Forelimb muscle (tissue), 1 donor: ENCODE data around the gene THSD4. TPM values are rescaled to one million over a fixed set of nuclear protein-coding genes. Genes with fewer than 3 reads are reported as not detected.
"Not testable (repeated sequence)": the region's sequence is repeated elsewhere in the genome, so short reads cannot be mapped to it uniquely, and the experiment has no call there.

Source experiments
- DNase-seq: peaks from one replicate; pipeline ENCODE4 v3.0.0-alpha.2; 2013; ENCODE audit warnings: low read depth
- polyA plus RNA-seq: library from polyadenylated mRNA; unstranded; fragments of 120-200 nt; gene quantifications from one replicate; pipeline ENCODE4 v1.2.1, GENCODE V29; 2013; ENCODE audit not compliant: insufficient read length

The THSD4 gene
- polyA plus RNA-seq, 1 donor: 21.8 TPM

DNA sequence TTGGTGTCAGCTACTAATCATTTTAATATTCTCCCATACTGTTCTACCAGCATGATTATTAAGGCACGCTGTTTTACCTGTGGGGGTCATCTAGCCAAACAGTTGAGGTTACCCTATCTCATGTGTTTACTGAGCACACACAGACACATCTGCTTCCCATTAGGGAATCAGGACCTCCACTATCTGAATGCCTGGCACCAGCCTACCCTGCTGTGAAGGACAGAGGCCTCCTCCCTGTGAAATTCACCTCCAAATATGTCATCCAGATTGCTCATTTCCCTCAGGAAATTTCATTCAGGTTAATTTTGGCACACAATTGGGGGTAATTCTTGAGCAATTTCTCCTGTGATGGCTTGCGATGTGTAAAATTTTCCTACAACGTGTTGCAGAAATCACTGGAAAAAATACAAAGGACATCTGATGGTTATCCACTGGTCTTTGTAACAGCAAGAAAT is 539.5 kb downstream of the THSD4 start:
- peak; percentile 69 for DNase-seq

DNA sequence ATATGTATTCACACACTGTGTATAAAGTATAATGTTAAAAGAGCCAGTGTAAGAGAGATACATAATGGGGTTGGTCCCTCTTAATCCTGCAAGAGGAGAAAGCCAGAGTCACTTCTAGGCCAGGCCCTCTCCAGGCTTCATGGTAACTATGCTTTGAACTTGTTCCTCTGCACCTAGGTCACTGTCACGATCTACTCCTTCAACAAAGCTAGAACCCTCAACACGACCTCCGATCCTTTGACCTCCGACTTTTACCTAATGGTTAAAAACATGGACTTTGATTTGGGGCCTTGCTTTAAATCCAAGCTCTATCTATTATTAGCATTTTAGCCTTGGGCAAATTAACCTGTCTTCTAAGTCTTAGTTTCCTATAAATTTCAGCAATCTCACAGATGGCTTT is 541.2 kb downstream of the THSD4 start:
- DNase-seq: no peak

GRCh38 chr15:71657141-71657540 is 541.9 kb downstream of the THSD4 start:
- no peak for DNase-seq

DNA sequence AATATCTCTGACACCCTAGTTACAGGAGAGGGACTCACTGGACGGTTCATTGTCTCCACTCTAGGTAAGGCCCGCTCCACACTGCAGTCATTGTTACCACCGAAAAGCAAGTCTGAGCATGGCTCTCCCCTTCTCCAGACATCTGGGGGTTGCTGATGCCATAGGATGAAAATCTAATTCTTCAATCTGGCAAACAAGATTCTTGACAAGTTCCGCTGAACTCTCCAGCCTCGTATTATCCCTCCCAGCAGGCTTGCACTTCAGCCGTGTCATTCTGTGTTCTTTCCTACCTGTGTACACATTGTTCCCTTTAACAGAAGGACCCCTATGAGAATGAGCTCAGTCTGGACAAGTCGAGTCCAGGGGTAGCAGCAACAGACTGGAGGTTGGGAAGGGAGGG is 542.8 kb downstream of the THSD4 start:
- no peak for DNase-seq

DNA sequence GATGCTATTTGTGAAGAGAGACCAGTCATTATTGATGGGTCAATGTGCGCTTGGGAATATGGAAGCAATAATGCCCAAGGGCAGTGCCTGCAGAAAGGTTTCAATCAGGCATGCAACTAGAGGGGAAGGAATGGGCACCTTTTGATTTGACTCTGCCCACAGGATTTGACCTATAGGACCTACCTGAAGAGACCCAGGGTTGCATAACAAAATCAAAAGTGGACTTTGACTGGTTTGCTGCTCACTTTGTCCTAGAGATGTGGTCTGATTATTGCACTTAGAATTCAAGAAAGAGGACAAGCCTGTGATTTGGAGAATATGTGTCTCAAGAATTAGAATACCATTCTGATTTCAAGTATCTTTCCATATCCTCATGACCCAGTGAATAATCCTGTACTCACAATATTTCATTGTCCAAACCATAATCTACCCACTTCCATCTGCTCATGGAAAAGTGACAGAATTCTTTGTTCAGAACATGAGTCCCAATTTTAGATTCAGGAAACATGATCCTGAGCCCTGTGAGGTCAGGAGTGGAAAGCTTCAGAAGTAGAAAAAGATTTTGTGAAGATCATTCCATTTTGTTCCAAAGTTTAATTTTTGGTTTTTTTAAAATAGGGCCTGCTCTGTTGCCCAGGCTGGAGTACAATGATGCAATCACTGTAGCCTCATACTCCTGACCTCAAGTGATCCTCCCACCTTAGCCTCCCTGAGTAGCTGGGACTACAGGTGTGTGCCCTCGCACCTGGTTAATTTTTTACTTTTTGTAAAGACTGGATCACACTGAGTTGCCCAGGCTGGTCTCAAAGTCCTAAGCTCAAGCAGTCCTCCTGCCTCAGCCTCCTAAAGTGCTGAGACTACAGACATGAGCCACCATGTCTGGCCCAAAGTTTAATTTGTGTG is 543.8 kb downstream of the THSD4 start:
- DNase-seq: no peak

DNA sequence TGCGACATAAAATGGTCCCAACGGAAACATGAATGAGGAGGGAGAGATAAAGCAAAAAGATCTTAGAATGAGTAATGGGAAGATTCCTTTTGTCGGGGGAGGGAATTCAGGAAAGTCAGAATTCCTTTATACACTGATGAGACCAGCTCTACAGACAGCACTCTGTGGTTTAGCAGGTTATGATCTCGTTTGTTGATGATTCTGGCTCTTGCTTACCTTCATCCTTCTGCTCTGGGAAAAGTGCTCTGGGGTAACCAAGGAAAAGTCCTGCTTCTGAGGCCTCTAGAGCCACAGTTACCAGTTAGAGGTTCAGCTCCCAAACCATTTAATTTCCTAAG is 544.4 kb downstream of the THSD4 start:
- DNase-seq: no peak

GRCh38 chr15:71660501-71660900 is 545.2 kb downstream of the THSD4 start:
- no peak for DNase-seq

DNA sequence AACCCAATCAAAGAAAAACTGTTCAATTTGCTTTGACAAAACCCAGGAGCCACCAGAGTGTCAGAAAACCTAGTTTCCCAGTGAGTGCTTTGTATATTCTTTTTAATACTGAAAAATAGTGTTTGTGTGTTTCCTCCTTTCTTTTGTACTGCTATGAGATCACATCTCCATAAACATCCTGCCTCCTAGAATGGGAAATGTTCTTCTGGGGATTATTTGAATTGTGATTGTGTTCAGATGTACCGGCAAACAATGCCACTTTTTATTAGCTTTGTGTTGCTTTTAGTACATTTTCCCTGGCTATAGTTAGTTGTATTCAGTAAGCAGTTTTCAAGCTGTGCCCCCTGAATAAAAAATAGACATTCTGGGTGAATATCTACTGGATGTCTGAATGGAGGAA is 547.0 kb downstream of the THSD4 start:
- DNase-seq: no peak

GRCh38 chr15:71664622-71665021 is 549.4 kb downstream of the THSD4 start:
- DNase-seq: no peak

DNA sequence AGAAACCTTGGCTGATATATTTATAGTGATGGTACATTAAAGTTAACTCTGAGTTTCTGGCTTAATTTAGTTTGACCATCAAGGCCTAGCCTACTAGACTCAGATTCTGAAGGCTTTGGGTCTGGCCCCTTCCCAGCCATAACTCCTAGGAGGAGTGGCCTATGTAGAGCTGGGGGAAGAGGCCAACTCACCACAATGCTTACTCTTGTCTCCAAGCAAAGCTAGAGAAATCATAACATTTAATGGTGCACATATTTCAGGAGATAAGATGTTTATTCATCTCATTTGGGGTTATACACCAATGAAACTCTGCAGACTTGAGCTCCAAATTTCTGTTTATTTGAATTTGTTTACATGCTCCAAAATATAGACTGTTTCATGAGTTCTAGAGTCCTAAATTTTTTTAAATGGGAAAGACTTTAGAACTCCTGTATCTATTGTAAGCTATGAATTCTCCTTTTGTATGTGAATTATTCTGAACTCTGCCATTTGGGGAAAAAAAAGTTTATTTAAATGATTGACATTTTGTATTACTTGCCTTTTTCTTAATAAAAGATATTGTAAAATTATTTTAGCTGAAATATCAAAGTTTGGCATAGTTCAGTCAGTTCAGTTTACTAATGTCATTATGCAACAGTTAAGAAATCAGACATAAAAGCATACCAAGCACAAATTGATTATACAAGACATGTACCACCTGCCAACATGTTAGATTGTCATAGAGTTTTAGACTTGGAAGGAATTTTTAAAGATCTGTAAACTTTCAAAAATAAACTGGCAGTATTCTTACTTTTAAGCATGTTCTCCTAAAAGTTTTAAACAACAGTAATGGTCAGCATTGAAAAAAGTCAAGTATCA is 551.7 kb downstream of the THSD4 start:
- DNase-seq: no peak

DNA sequence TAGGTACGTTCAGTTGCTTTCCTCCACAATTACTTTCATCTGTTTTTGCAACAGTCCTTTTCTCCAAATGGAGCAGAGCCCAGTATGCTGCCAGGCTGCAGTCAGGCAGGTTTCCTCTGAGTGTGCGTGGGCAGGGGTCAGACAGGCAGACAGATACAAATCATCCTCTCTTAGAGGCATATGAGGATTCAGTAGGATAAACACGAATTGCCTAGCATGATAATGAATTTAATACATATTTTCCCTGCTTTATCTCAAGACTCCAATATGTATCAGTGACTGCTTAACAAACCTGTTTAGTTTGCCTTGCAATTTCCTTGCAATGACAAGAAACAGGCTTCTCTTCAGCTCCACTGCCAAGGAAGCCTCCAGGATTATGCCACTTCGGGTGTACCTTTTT is 554.4 kb downstream of the THSD4 start:
- no peak for DNase-seq

GRCh38 chr15:71670222-71670621 is 555.0 kb downstream of the THSD4 start:
- not testable (repeated sequence) for DNase-seq

DNA sequence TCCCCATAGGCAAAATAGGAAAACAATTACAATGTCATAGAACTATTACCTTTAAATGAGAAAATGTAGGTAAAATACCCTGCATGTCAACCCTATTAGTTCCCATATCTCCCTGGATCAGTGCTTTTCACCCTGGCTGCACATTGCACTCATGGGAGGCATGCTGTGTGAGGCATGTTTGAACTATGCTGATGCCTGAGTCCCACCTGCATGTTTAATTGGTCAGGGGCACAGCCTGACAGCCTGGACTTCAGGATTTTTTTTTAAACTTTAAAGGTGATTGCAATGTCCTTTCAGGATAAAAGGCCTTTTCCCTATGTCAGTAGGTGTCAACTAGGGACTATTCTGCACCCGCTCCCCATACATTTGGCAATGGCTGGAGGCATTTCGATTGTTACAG is 559.1 kb downstream of the THSD4 start:
- DNase-seq: no peak

DNA sequence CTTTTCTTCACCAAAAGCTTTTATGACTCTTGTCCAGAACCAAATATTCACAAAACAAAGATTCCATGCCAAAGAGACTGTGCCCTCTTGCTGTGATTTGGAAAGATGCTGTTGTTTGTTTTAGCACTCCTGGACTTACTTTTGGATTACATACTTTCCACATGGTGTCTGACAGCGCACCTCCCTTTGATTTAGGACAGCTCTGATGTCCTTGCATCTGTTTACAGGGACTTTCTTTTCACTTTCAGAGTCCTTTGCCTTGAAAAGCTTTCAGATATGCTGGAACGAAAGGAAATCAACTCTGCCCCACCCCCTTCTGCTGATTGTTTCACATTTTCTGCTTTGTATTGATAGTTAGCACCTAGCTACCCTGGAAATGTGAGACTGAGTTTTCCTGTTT is 562.1 kb downstream of the THSD4 start:
- DNase-seq: no peak

- no peak for DNase-seq
Measured at GRCh38 chr15:71677766-71678165, 562.5 kb downstream of the THSD4 start.

DNA sequence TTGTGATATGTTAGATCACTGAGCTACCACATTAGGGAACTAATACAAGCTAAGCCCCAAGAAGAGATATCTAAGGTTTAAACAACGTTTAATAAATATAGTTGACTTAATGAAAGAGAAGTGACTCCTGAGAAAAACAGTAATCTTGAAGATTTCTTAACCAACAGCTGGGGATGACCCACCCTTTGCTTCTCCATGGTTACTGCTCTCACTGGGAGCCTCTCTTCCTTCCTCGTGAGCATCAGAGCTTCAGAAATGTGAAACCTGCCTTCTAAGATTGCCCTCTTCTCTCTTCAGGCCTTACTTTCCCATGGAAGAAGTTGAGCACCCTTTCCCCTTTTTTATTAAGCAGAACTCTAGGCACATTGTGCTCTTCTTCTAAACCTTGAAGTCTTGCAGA is 562.9 kb downstream of the THSD4 start:
- DNase-seq: no peak

DNA sequence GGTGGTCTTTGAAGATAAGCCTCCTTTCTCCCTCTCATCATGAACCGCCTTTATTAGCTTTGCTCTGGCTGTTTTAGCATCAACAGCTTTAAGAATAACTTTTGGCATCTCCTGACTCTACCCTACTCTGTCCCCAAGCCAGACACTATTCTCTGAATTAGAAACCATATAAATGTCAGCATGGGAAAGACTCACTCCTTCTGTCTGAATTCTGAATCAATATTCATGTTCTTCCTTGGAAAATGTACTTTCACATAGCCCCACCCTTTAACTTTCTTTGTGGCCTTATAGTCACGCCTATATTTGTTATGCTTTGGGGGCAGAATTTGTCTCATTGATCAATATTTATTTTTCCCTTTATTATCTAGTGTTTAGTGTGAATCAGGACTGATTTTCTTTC is 563.3 kb downstream of the THSD4 start:
- no peak for DNase-seq

GRCh38 chr15:71679223-71679792 is 564.0 kb downstream of the THSD4 start:
- DNase-seq: no peak

- DNase-seq: no peak
Measured at GRCh38 chr15:71679793-71680353, 564.6 kb downstream of the THSD4 start.

DNA sequence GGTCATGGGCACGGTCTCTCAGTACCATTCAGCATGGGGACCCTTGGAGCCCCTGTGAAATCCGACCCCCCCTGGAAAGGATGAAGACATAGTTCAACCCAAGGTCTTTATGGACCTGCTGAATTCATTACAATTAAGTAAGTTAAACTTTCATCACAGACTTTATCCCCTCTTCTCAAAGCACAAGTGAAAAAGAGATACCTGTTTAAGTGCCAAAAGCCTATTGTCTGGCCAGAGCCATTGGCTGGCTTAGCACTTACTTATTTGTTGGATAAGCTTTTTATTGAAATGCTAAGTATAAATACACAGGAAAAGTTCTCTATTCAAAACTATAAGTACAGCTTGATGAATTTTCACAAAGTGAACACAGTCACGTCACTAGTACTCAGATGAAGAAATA is 566.7 kb downstream of the THSD4 start:
- no peak for DNase-seq

DNA sequence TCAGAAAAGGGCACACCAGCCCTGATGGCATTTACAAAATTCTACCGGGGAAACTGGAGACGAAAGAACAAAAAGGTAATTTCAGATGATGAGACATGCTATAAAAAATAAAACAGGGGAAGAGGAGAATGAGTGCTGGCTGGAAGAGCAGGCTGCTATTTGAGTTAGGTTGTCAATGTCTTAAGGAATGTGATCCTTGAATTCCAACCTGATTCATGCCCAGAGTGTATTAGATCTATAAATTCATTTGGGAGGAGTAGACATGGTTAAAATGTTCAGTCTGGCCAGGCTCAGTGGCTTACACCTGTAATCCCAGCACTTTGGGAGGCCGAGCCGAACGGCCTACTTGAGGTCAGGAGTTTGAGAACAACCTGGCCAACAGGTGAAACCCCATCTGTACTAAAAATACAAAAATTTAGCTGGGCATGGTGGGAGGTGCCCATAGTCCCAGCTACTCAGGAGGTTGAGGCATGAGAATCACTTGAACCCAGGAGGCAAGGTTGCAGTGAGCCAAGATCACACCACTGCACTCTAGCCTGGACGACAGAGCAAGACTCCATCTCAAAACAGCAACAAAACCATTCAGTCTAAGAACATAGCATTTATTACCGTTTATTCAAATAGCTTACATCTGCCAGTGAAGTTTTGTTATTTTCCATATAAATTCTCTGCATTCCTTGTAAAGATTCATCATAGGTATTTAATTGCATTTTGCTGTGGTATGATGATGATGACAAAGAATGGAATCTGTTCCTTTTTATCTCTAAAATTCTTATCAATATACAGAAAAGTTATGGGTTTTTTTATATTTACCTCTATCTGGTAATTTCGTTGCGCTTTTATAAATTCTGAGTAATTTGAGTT is 568.4 kb downstream of the THSD4 start:
- no peak for DNase-seq
